ENCODE measurements around the gene PSTPIP1.

The PSTPIP1 gene

GRCh38 chr15:77031376-77032050 lies 36.6 kb downstream of the PSTPIP1 start:
- no peak for ATAC-seq
- TF ChIP-seq BACH2 (CRISPR knock-in tag; IDR thresholded peaks at IDR 0.05; ENCODE audit: borderline replicate concordance) (no peak), TOX (CRISPR knock-in tag; IDR thresholded peaks at IDR 0.05; ENCODE audit: borderline replicate concordance) (no peak), GLIS3 (CRISPR knock-in tag; IDR thresholded peaks at IDR 0.05) (no peak), CREB5 (CRISPR knock-in tag; IDR thresholded peaks at IDR 0.05; ENCODE audit: low read depth) (no peak), SNAI2 (CRISPR knock-in tag; IDR thresholded peaks at IDR 0.05) (no peak), ISL1 (CRISPR knock-in tag; IDR thresholded peaks at IDR 0.05) (no peak), ZNF565 (CRISPR knock-in tag; conservative IDR thresholded peaks at IDR 0.05; ENCODE audit: low read depth) (no peak), ZNF8 (CRISPR knock-in tag; IDR thresholded peaks at IDR 0.05) (no peak), ARNTL (CRISPR knock-in tag; IDR thresholded peaks at IDR 0.05; ENCODE audit: borderline replicate concordance, low read depth) (no peak), ESRRG (CRISPR knock-in tag; IDR thresholded peaks at IDR 0.05) (no peak), PATZ1 (CRISPR knock-in tag; IDR thresholded peaks at IDR 0.05; ENCODE audit: borderline replicate concordance) (no peak), TSHZ2 (CRISPR knock-in tag; IDR thresholded peaks at IDR 0.05) (no peak), ZFP30 (CRISPR knock-in tag; IDR thresholded peaks at IDR 0.05) (no peak), CSRNP3 (CRISPR knock-in tag; IDR thresholded peaks at IDR 0.05) (no peak), ZC3H10 (CRISPR knock-in tag; IDR thresholded peaks at IDR 0.05) (no peak), POU6F1 (CRISPR knock-in tag; IDR thresholded peaks at IDR 0.05; ENCODE audit: borderline replicate concordance, low read depth) (no peak)

- TF ChIP-seq ZFP3 (CRISPR knock-in tag; IDR thresholded peaks at IDR 0.05) (no peak), TOX (CRISPR knock-in tag; IDR thresholded peaks at IDR 0.05; ENCODE audit: borderline replicate concordance) (no peak), ZC3H10 (CRISPR knock-in tag; IDR thresholded peaks at IDR 0.05) (no peak), GLIS3 (CRISPR knock-in tag; IDR thresholded peaks at IDR 0.05) (no peak), ISL1 (CRISPR knock-in tag; IDR thresholded peaks at IDR 0.05) (no peak), CSDC2 (CRISPR knock-in tag; IDR thresholded peaks at IDR 0.05) (no peak), ZNF8 (CRISPR knock-in tag; IDR thresholded peaks at IDR 0.05) (no peak), TSHZ2 (CRISPR knock-in tag; IDR thresholded peaks at IDR 0.05) (no peak)
- ATAC-seq, result no peak
These were observed 37.2 kb downstream of the PSTPIP1 start for GRCh38 chr15:77032052-77032646.

Data from SK-N-SH treated with all-trans-retinoic acid at 6 μM for 48 hours (cell line).